SKM-1 (cell line): Measurements from ENCODE around the gene CDYL2.

Experiments
- DNase-seq: peaks from one replicate; lab custom pipeline; 2025; ENCODE audit not compliant: unreplicated experiment; lab: John Stamatoyannopoulos, UW

Gene CDYL2

DNA sequence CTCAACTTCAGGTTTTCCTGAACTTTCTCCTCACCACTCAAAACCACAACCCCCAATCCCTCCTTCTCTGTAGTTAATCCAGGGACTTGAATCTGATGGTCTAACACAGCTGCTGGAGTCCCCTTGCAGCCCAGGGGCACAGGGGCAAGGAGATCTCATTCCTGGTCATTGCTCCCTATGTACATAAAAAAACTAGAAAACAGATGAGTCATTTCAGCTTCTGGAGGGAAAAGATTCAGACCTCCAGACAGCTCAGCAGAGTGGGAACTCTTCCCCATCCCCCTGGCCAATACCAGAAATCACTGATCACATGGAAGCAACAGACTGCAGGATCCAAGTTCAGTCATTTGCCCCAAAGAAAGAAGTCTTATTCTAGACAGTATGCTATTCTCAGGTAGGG is 201.5 kb downstream of the CDYL2 start:
- DNase-seq = no peak

DNA sequence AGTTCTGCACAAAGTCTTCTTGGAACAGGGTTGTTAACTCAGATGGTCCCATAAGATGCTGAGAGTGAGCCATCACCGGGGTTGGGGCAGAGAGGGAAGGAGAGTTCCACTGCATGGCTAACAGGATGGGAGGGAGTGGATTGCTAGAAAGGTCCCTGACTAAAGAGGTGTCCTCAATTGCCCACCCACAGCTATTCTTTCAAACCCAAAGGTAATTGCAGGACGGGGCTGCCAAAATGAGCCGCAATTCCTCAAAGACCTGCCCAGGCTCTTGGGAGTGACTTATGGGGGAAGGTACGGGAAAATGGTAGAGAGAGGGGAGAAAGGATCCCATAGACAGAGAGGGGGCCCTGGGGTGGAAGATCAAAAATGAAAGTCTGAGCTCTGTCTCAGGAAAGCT is 203.2 kb downstream of the CDYL2 start:
- DNase-seq = no peak

DNA sequence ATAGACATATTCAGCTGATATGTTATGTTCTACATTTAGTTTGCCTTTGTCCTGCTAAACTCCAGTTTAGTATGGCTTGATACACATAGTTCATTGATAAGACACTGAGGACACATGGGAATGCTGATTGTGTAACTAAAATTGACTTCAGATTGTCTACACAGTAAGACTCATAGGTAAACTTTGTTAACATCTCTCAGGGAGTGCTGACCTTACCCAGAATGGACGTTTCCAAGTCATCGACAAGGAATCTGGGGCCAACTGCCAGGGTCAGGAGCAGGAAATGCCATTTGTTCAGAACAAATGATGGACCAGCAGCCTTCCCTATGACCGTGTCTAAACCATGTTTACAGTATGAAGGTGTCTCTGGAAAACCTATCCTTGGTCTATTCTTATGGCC is 204.9 kb downstream of the CDYL2 start:
- DNase-seq = no peak

DNA sequence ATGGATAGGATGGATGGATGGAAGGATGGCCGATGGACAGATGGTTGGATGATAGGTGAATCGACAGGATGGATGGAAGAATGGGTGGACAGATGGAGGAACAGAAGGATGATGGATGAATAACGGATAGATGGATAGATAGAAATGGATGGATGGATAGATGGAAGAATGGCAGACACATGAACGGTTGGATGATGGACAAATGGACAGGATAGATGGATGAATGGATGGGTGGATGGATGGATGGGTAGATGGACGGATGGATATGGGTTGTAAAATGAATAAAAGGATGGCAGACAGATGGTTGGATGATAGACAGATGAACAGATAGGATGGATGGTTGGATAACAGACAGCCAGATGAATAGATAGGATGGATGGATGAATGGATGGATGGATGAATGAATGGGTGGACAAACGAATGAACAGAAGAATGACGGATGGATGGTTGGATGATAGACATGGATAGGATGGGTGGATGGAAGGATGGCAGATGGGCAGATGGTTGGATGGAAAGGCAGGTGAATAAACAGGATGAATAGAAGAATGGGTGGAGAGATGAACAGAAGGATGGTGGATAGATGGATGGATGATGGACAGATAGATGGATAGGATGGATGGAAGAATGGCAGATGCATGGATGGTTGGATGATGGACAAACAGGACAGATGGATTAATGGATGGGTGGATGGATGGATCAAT is 207.7 kb downstream of the CDYL2 start:
- no peak for DNase-seq

DNA sequence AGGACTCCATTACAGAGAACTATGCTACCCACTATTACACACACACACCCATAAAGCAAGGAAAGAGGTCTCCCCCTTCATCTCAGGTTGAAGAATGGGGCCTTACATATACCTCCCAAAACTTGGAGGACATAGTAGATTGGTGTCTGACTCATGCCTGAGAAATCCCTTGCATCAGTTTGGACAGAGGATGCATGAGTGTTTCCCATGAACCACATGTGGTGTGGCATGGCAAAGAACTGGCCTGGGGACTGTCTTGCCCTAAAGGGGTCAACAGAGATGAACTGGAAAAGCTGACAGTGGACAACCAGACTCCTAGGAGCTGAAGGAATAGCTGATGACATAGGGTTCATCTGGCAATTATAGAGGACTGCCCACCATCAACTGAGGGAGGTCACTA is 209.6 kb downstream of the CDYL2 start:
- no peak for DNase-seq

DNA sequence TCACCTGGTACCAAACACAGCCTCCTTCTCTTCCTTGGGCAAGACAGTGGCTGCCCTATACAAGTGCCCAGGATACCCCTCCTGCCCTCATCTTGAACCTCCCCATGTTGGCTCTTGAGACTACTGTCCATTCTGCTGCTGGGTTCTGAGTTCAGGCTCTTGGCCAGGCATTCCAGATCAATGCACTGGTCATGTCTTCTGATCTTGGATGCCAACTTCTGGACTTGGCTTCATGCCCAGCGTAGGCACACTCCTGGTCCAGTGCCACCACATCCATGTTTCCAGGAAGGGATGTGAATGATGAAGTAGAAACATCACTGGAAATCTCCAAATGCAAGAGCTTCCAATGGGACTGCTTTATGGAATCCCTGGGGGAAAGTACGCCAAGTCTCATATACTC is 212.1 kb downstream of the CDYL2 start:
- no peak for DNase-seq

DNA sequence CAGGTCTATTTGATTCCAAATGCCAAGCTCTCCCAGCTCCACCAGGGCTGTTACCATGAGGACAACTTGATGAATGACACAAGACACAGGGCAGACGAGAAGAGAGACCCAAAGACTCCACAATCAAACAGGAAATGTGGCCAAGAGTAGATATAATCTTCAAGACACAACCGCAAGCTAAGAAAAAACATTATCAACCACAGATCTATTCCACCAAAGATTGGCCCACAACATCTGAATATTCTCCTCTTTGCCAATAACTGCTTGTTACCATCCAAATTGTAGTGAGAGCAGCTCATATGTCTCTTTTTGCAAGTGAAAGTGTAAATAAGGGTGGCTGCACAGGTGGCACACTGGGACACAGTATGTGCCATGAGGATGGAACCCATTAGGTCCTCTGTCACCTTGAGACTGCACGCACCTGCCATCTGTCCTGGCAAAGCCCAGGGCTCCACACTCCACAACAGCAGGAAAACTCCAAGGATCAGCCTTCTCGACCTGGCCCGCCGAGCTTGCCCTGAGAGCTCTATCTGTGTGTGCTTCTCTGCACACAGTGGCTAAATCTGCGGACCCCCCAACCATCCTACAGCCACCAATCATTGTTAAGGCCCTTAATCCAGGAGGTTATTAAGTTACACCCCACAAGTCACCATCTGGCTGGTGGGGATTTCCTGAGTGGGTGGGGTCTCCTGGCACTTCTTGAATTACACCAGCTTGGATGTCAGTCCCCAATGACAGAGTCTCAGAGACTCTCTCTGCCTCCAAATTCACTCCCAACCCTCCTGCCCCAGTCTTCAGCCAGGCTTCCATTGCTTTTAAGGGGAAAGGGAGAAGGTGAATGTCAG is 213.1 kb downstream of the CDYL2 start:
- DNase-seq = no peak

DNA sequence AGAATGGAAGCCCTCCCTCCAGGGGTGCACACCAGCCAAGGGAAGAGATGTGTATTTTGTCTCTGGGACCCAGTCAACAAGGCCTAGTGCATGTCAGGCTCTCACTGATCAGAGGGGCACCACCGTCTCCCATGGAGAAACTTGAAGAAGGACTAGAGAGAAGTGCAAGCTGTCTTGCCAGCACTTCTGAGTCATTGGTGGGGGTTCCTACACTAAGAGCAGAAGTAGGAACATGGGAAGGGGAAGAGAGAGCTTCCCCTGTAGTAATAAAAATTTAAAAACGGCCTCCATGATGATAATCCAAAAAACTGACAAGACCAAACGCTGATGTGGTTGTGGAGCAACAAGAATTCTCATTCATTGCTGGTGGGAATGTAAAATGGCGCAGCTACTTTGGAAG is 217.3 kb downstream of the CDYL2 start:
- no peak for DNase-seq

DNA sequence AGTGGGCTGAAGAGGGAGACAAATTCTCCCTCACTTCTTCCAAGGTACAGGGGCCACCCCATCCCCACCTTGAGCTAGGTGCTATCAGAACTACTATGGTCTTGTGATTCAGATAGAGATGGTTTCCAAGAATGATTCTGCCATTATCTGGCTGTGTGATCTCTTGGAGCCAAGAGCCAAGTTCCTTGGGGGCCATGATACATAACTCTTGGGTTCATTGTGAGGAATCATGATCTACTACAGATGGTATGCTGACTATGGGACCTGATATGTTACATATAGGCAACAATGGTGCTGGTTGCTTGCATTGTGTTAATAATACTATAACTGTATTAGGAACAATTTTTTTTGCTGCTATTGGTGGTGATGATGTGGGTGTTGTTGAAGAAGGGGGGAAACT is 217.9 kb downstream of the CDYL2 start:
- DNase-seq = no peak

DNA sequence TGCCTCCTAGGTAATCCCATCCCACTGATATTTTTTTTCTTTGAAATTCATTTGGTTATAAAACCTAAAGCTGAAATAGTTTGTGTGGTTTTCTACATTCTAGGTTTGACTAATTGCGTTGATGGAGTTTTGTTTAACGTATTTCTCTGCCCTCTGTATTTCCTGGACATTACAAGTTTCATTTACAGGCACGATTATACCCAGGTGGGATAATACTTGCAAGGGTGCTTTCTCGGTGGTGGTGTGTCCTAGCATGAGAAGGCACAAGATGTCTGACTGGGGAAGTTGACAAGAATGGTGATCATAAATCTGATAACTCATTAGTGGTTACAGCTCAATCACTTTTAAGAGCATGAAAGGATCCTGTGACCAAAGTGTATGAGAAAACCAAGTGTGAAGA is 218.6 kb downstream of the CDYL2 start:
- DNase-seq = no peak

DNA sequence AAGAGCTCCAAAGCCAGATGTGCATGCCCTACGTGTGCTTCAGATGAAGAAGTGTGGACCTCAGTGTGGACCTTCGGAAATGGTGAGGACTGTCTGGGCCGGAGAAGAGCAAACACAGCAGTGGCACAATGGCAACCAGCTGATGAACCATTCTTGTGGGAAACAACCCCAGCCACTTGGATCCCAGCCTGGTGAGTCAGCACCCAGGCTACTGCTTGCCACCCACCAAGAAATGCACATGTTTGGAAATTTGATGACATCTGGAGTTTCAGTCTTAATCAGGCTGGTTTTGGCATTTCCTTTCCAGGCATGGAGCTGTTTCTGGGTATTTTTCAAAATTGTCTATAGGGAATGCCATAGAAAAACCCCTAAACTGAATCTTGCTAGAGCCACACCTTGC is 220.9 kb downstream of the CDYL2 start:
- DNase-seq = no peak

DNA sequence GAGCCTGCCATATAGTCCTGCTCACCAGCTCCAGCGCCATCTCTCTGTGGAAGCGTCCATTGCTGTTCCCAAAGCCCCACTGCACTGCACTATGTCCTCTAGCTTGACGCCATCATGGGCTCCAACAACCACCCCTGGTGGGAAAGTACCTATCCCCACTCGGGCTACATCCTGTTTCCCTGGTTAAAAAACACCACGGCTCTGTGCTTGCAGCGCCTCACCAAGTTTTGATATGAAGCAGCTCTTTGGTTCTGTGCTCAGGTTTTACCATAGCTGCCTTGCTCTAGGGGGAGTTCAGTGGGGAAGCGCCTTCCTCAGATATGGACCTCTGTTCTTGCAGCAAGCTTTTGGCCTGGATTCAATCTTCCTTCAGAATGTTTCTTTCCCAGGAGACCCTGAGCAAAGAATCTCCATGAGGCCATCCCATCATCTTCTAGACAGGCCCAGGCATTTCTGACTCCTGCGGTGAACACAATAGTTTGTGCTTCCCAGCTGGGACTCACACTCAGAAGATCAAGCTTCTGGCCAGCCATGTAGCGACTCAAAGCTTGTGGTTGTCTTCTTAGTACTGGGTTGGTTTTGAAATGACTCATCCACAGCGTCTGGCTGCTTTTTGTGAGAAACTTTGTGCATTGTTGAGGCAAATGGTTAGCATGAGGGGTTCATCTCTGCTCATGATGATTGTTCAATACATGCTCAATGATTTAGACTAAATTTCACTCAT is 224.1 kb downstream of the CDYL2 start:
- no peak for DNase-seq

DNA sequence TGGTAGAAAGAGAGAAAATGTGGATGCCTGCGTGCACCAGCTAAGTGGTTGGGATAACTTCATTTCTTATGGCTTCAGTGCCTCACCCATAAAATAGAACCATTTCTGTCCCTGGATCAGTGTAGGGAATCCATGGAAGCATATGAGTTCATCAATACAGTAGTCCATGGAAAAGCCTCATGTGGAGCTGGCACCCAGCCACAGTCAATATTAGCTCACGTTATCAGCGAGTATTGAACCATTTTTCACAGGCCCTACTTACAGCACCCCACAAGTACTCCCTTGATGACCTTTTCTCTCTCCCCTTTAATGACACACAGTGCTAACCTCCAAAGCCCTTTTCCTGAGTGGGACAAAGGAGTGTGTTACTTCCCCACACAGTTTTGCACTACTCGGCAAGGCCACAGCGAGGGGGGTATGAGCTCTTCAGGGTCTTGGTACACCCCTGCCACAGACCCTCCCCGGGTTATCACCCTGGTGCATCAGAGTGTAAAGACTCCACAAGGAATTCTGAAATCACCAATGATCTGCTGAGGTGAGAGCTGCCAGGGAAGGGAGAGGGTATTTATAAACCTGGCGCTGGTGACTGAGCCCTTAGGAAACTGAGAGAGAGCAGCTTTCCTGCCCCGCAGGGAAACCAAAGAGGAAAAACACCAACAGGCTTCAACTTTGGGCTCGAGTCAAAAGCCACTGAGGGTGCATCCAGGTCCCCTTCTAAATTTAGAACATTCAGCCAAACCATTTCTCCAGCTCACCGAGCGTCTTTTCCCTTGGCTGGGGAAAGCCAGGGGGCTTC is 226.7 kb downstream of the CDYL2 start:
- DNase-seq = no peak

DNA sequence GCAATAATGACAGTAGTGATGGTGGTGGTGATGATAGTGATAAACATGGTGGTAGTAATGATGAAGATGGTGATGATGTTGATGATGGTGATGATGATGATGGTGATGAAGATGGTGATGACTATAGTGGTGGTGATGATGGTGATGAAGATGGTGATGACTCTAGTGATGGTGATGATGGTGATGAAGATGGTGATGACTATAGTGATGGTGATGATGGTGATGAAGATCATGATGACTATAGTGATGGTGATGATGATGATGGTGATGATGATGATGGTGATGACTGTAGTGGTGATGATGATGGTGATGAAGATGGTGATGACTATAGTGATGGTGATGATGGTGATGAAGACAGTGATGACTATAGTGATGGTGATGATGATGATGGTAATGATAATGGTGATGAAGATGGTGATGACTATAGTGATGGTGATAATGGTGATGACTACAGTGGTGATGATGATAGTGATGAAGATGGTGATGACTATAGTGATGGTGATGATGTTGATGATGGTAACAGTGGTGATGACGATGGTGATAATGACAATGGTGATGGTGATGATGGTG is 228.0 kb downstream of the CDYL2 start:
- DNase-seq = no peak

DNA sequence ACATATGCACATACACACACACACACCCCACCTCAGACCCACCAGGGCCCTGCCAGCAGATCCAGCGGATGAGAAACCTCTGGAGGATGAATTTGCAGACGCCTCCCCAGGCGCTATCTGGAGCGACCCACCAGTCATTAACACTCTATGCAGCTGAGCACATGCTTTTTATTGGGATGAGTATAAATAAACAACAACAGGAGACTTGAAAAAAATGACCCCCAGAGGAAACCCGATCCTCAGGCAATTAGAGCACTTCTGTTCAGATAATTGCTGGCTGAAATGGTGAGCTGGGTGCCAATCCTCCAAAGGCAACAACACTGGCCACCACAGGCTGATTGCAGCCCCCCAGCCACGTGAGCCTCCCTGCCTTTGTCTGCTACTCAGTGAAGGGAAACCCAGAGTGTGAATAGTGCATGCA is 230.7 kb downstream of the CDYL2 start:
- no peak for DNase-seq

DNA sequence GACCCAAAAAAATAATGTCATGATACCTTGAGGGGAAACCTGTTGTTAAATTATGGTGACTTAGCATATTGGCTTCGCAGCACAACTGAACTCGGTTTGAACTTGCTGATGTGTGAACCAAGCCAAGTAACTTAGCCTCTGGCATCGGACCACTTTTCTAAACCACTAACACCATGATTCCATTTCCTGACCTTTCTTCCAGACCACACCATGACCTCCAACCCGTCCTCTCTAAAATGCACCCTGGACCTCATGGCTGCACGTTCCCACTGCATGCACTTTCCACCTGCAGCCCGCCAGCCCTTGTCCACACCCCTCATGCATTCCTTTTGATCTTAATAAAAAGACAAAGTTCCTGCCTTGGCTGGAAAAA is 234.3 kb downstream of the CDYL2 start:
- no peak for DNase-seq

DNA sequence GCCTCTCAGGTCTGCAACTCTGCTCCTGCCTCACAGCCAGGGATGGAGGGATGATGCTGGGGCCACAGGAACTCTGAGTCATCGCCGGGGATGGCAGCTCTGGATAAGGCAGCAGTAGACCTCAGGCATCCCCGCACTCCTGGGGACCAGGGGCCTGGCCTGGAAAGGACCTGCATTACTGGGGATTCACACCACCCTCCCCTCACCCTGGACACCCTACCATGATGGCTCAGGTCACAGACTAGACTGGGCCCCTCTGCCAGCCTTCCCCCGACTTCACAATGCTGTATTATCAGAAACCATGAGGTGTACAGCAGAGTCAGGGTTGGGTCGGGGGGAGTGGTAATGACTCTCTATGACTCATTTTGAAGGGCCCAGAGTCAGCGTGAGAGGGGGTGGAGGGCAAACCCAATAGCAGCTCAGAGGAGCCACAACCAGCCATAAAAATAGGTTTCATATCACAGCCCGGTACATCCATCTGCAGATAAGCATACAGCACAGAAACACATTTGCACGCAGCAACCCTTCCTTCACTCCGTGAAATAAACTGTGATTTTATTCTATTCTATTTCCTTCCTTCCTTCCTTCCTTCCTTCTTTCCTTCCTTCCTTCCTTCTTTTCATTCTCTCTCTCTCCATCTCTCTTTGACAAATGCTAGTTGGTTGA is 234.8 kb downstream of the CDYL2 start:
- no peak for DNase-seq

DNA sequence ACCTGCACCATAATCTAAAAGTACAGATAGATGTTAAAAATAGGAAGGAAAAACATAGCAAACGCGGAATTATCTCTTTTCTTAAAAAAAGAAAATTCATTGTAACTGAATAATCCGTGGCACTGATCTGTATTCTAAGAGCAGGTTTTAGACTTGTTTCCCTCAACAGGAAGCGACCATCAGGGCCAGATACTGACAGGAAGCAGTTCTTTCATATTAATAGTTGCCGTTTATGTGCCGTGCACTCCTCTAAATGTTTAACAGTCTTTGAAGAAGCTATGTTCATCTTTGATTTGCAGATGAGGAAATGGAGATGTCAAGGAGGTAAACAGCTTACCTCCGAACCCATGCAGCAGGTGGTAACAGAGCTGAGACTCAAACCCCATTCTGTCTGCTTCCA is 240.0 kb downstream of the CDYL2 start:
- DNase-seq = no peak

DNA sequence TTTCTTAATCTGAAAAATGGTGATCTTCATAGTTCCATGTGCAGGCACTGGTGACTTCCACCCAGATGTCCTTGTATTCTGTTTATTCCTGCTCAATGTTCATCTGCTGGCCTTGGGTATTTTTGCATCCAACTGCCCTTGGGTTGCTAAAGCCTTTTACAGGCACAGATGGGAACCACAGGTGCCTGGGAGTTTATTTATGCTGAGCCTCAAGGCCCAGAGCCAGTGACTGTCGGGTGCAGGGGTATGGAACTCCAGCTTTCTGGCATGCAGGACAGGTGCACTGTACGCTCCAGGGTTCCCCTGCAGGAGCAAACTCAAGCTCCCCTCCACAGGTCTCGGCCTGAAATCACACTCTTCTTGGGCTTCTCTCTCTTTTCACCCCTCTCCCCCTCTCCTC is 241.3 kb downstream of the CDYL2 start:
- no peak for DNase-seq

DNA sequence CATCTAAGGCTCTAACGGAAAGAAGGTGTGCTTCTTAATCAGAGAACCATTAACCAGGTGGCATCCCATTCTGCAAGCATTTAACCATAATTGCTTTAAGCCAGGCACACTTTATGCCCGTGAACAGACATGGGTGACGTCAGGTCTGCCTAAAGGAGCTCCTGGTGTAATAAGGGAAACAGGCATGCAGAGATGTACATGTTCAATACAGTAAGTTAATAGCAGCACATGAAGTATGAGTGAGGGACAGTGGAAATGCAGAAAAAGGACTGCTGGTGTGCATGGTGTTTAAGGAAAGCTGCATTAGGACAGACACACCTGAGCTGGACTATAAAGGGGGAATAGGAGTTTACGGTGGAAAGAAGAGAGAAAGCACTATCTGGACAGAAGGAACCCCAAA is 245.0 kb downstream of the CDYL2 start:
- DNase-seq = no peak
